HepG2 (cell line): ENCODE results near the gene OTUD6A.

Experiments
- CTCF ChIP-seq: sonication (generic); formaldehyde crosslinking; IDR thresholded peaks from 2 replicates; pipeline ENCODE4 v1.5.0; 2020; ENCODE audit warnings: mild to moderate bottlenecking, missing genetic modification reagents, moderate library complexity
- ZHX1 ChIP-seq: sonication (generic); formaldehyde crosslinking; IDR thresholded peaks from 2 replicates; pipeline ENCODE4 v1.8.1; 2022; ENCODE audit warnings: low read depth, mild to moderate bottlenecking, missing genetic modification reagents
- ZKSCAN1 ChIP-seq: fragments of 150-350 bp; IDR thresholded peaks from 2 replicates; pipeline ENCODE4 v1.6.1; 2014; ENCODE audit warnings: low read length

- no peak for TF ChIP-seq CTCF (CRISPR knock-in tag)
- no peak for TF ChIP-seq ZHX1 (CRISPR knock-in tag)
- TF ChIP-seq ZKSCAN1: no peak
Measured at GRCh38 chrX:70062961-70063550, 799 bp downstream of the OTUD6A start.
